ENCODE results near the gene SYNPR. TPM values are rescaled to one million over a fixed set of nuclear protein-coding genes. Genes with fewer than 3 reads are reported as not detected.
"Not testable (repeated sequence)": the region's sequence is repeated elsewhere in the genome, so short reads cannot be mapped to it uniquely, and the experiment has no call there.

SYNPR gene
- total RNA-seq, 2 experiments from 2014 or later, result not detected

GRCh38 chr3:63644212-63644797 is 366.2 kb downstream of the SYNPR start:
- no peak for TF ChIP-seq EZH2phosphoT487 (IDR thresholded peaks at IDR 0.05; ENCODE audit: borderline replicate concordance, low read depth, low read length)
- TF ChIP-seq, protein P1, sequence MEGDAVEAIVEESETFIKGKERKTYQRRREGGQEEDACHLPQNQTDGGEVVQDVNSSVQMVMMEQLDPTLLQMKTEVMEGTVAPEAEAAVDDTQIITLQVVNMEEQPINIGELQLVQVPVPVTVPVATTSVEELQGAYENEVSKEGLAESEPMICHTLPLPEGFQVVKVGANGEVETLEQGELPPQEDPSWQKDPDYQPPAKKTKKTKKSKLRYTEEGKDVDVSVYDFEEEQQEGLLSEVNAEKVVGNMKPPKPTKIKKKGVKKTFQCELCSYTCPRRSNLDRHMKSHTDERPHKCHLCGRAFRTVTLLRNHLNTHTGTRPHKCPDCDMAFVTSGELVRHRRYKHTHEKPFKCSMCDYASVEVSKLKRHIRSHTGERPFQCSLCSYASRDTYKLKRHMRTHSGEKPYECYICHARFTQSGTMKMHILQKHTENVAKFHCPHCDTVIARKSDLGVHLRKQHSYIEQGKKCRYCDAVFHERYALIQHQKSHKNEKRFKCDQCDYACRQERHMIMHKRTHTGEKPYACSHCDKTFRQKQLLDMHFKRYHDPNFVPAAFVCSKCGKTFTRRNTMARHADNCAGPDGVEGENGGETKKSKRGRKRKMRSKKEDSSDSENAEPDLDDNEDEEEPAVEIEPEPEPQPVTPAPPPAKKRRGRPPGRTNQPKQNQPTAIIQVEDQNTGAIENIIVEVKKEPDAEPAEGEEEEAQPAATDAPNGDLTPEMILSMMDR (conservative IDR thresholded peaks at IDR 0.05; ENCODE audit: low read length), result no peak
- intact Hi-C loops (cut with micrococcal nuclease; ENCODE audit: unreplicated experiment), result no loop called here
- H3K4me2 ChIP-seq (ENCODE audit: low read length), result no peak overlapping the region
- no peaks in the 10 kb centered on the region for H3K4me1 ChIP-seq (ENCODE audit: insufficient read depth, low read length, poor library complexity, severe bottlenecking)
- H3K27ac ChIP-seq (ENCODE audit: low read depth, low read length, poor library complexity, severe bottlenecking), result no peak overlapping the region
- H3K9me3 ChIP-seq (ENCODE audit: low read length), result no peaks in the 10 kb centered on the region
- H2AFZ ChIP-seq (ENCODE audit: low read length), result no peak overlapping the region
- no peak overlapping the region for H3K4me3 ChIP-seq (ENCODE audit: low read depth, low read length, poor library complexity, severe bottlenecking)
- no TSS peak for BruUV-seq (replicated peaks)
- no peaks in the 10 kb centered on the region for H3K79me2 ChIP-seq (ENCODE audit: insufficient read depth, low read depth, low read length)
- CTCF ChIA-PET (ENCODE audit: unreplicated experiment), result no interaction called here
- H4K20me1 ChIP-seq (ENCODE audit: insufficient read depth, low read length), result no peaks in the 10 kb centered on the region
- H3K9me2 ChIP-seq (ENCODE audit: insufficient read depth, low read length), result no peaks in the 10 kb centered on the region
- POLR2A ChIA-PET, result interaction anchor here (0.6 kb wide), 1 partner anchor 278 kb away, joined by 3 read pairs; no protein-coding TSS in a partner anchor
- no peak for DNase-seq (ENCODE audit: low spot score)
- no peaks in the 10 kb centered on the region for H3K36me3 ChIP-seq (ENCODE audit: insufficient read depth, low read length)

DNA sequence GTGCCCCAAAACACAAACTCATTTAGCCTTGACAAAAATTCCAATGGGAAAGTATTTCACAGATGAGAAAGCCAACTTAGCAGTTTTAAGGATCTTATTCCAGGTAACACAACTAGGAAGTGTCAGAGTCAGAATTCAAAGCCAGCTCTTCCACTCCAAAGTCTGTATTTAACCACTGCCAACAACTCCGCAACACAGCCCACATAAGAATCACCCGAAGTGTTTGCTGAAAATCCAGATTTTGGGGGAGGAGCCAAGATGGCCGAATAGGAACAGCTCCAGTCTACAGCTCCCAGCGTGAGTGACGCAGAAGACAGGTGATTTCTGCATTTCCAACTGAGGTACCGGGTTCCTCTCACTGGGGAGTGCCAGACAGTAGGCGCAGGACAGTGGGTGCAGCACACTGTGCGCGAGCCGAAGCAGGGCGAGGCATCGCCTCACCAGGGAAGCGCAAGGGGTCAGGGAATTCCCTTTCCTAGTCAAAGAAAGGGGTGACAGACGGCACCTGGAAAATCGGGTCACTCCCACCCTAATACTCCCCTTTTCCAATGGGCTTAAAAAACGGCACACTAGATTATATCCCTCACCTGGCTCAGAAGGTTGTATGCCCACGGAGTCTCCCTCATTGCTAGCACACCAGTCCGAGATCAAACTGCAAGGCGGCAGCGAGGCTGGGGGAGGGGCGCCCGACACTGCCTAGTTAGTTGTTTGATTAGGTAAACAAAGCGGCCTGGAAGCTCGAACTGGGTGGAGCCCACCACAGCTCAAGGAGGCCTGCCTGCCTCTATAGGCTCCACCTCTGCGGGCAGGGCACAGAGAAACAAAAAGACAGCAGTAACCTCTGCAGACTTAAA is 367.0 kb downstream of the SYNPR start:
- DNase-seq (ENCODE audit: low spot score); H3K27ac ChIP-seq (ENCODE audit: low read depth, low read length, poor library complexity, severe bottlenecking); POLR2A ChIA-PET; H2AFZ ChIP-seq (ENCODE audit: low read length); H3K4me2 ChIP-seq (ENCODE audit: low read length); BruUV-seq (replicated peaks); H3K9me2 ChIP-seq (ENCODE audit: insufficient read depth, low read length); H3K4me3 ChIP-seq (ENCODE audit: low read depth, low read length, poor library complexity, severe bottlenecking); H4K20me1 ChIP-seq (ENCODE audit: insufficient read depth, low read length); H3K9me3 ChIP-seq (ENCODE audit: low read length); intact Hi-C loops (cut with micrococcal nuclease; ENCODE audit: unreplicated experiment); H3K79me2 ChIP-seq (ENCODE audit: insufficient read depth, low read depth, low read length); H3K4me1 ChIP-seq (ENCODE audit: insufficient read depth, low read length, poor library complexity, severe bottlenecking); H3K36me3 ChIP-seq (ENCODE audit: insufficient read depth, low read length); CTCF ChIA-PET (ENCODE audit: unreplicated experiment): not testable (repeated sequence)

GRCh38 chr3:63652066-63652725 is 374.1 kb downstream of the SYNPR start, which contains the start of gene SNTN:
TSS of gene SNTN (plus strand) at chr3:63652675. CDS start at chr3:63652688, 13 bp downstream.
- no peak for TF ChIP-seq EZH2phosphoT487 (IDR thresholded peaks at IDR 0.05; ENCODE audit: borderline replicate concordance, low read depth, low read length)
- no peaks in the 10 kb centered on the region for H3K36me3 ChIP-seq (ENCODE audit: insufficient read depth, low read length)
- no peaks in the 10 kb centered on the region for H3K9me3 ChIP-seq (ENCODE audit: low read length)
- H3K79me2 ChIP-seq (ENCODE audit: insufficient read depth, low read depth, low read length), result no peaks in the 10 kb centered on the region
- no TSS peak for BruUV-seq (replicated peaks)
- POLR2A ChIA-PET, result no interaction called here
- no peaks in the 10 kb centered on the region for H3K4me1 ChIP-seq (ENCODE audit: insufficient read depth, low read length, poor library complexity, severe bottlenecking)
- no peaks in the 10 kb centered on the region for H3K9me2 ChIP-seq (ENCODE audit: insufficient read depth, low read length)
- DNase-seq (ENCODE audit: low spot score), result no peak
- H3K27ac ChIP-seq (ENCODE audit: low read depth, low read length, poor library complexity, severe bottlenecking), result no peak within 1 kb of the TSS
- no peak within 1 kb of the TSS for H3K4me2 ChIP-seq (ENCODE audit: low read length)
- H4K20me1 ChIP-seq (ENCODE audit: insufficient read depth, low read length), result no peaks in the 10 kb centered on the region
- H3K4me3 ChIP-seq (ENCODE audit: low read depth, low read length, poor library complexity, severe bottlenecking), result no peak within 1 kb of the TSS
- no peak within 1 kb of the TSS for H2AFZ ChIP-seq (ENCODE audit: low read length)
- CTCF ChIA-PET (ENCODE audit: unreplicated experiment), result no interaction called here
- intact Hi-C loops (cut with micrococcal nuclease; ENCODE audit: unreplicated experiment), result no loop called here

Data from OCI-LY7 (cell line).